Activated naive CD8-positive, alpha-beta T cell treated with anti-CD3 and anti-CD28 coated beads for 36 hours (primary cell): ENCODE results near the gene KRT3. TPM values are rescaled to one million over a fixed set of nuclear protein-coding genes. Genes with fewer than 3 reads are reported as not detected.
"Not testable (repeated sequence)": the region's sequence is repeated elsewhere in the genome, so short reads cannot be mapped to it uniquely, and the experiment has no call there.

Experiments
- DNase-seq: peaks from one replicate; pipeline ENCODE4 v3.0.0; 2021
- H3K27ac Mint-ChIP-seq: one replicate; pipeline ENCODE4 v1.8.0; 2022; ENCODE audit warnings: mild to moderate bottlenecking, moderate library complexity, mixed read lengths
- H3K27me3 Mint-ChIP-seq: one replicate; pipeline ENCODE4 v1.8.0; 2022; ENCODE audit warnings: mild to moderate bottlenecking, mixed read lengths
- H3K36me3 Mint-ChIP-seq: one replicate; pipeline ENCODE4 v1.8.0; 2021; ENCODE audit warnings: mild to moderate bottlenecking, mixed read lengths
- H3K4me1 Mint-ChIP-seq: one replicate; pipeline ENCODE4 v1.8.0; 2021; ENCODE audit warnings: mixed read lengths
- H3K4me3 Mint-ChIP-seq: one replicate; pipeline ENCODE4 v1.8.0; 2022; ENCODE audit warnings: mild to moderate bottlenecking, moderate library complexity, mixed read lengths
- H3K9me3 Mint-ChIP-seq: one replicate; pipeline ENCODE4 v1.8.0; 2022; ENCODE audit warnings: mixed read lengths
- total RNA-seq, 2 experiments: library from RNA; stranded (reverse); gene quantifications; one replicate each; pipeline ENCODE4 v1.2.3, GENCODE V29; 2021

The KRT3 gene
- total RNA-seq, 2 experiments from 2014 or later = not detected

- no peak overlapping the region for H3K27ac Mint-ChIP-seq
- no peak for DNase-seq
- peaks cover 1% of the 10 kb centered on the region for H3K9me3 Mint-ChIP-seq
- H3K36me3 Mint-ChIP-seq = no peaks in the 10 kb centered on the region
- no peaks in the 10 kb centered on the region for H3K27me3 Mint-ChIP-seq
- no peaks in the 10 kb centered on the region for H3K4me1 Mint-ChIP-seq
- no peak overlapping the region for H3K4me3 Mint-ChIP-seq
Measured at GRCh38 chr12:52772188-52772587, 23.7 kb downstream of the KRT3 start.

GRCh38 chr12:52771505-52771904 is 24.4 kb downstream of the KRT3 start:
- Mint-ChIP-seq H3K4me1 (no peaks in the 10 kb centered on the region), H3K4me3 (no peak overlapping the region), H3K36me3 (no peaks in the 10 kb centered on the region), H3K27ac (no peak overlapping the region), H3K27me3 (no peaks in the 10 kb centered on the region), H3K9me3 (peaks cover 1% of the 10 kb centered on the region)
- DNase-seq = no peak

GRCh38 chr12:52771088-52771487 is 24.8 kb downstream of the KRT3 start:
- no peak for DNase-seq
- Mint-ChIP-seq H3K4me3 (no peak overlapping the region), H3K27me3 (no peaks in the 10 kb centered on the region), H3K4me1 (no peaks in the 10 kb centered on the region), H3K27ac (no peak overlapping the region), H3K36me3 (no peaks in the 10 kb centered on the region), H3K9me3 (peaks cover 1% of the 10 kb centered on the region)

- no peak for DNase-seq
- Mint-ChIP-seq H3K27me3 (no peaks in the 10 kb centered on the region), H3K4me1 (no peaks in the 10 kb centered on the region), H3K4me3 (no peak overlapping the region), H3K36me3 (no peaks in the 10 kb centered on the region), H3K9me3 (peaks cover 1% of the 10 kb centered on the region), H3K27ac (no peak overlapping the region)
Measured at GRCh38 chr12:52769946-52770345, 26.0 kb downstream of the KRT3 start.

- H3K4me3 Mint-ChIP-seq = no peak overlapping the region
- H3K4me1 Mint-ChIP-seq = no peaks in the 10 kb centered on the region
Measured at GRCh38 chr12:52769354-52769753, 26.6 kb downstream of the KRT3 start.

GRCh38 chr12:52768479-52769200 is 27.3 kb downstream of the KRT3 start:
- no peak for DNase-seq
- Mint-ChIP-seq H3K4me3 (no peak overlapping the region), H3K4me1 (no peaks in the 10 kb centered on the region), H3K27ac (no peak overlapping the region), H3K27me3 (no peaks in the 10 kb centered on the region), H3K9me3 (peaks cover 1% of the 10 kb centered on the region), H3K36me3 (no peaks in the 10 kb centered on the region)

More at GRCh38 chr12:52769354-52769753, 26.6 kb downstream of the KRT3 start:
- no peak for DNase-seq
- no peaks in the 10 kb centered on the region for H3K27me3 Mint-ChIP-seq
- H3K27ac Mint-ChIP-seq = no peak overlapping the region
- H3K9me3 Mint-ChIP-seq = peaks cover 1% of the 10 kb centered on the region
- H3K36me3 Mint-ChIP-seq = no peaks in the 10 kb centered on the region

GRCh38 chr12:52767427-52767826 is 28.5 kb downstream of the KRT3 start:
- Mint-ChIP-seq H3K27ac (no peak overlapping the region), H3K4me3 (no peak overlapping the region), H3K36me3 (no peaks in the 10 kb centered on the region), H3K9me3 (peaks cover 1% of the 10 kb centered on the region), H3K27me3 (no peaks in the 10 kb centered on the region), H3K4me1 (no peaks in the 10 kb centered on the region)
- DNase-seq = no peak

- H3K4me1 Mint-ChIP-seq = no peaks in the 10 kb centered on the region
- no peak for DNase-seq
- H3K4me3 Mint-ChIP-seq = no peak overlapping the region
- no peaks in the 10 kb centered on the region for H3K27me3 Mint-ChIP-seq
- no peak overlapping the region for H3K27ac Mint-ChIP-seq
- no peaks in the 10 kb centered on the region for H3K36me3 Mint-ChIP-seq
- peaks cover 1% of the 10 kb centered on the region for H3K9me3 Mint-ChIP-seq
Measured at GRCh38 chr12:52767020-52767379, 28.9 kb downstream of the KRT3 start.

GRCh38 chr12:52766351-52767019 is 29.4 kb downstream of the KRT3 start:
- Mint-ChIP-seq H3K27ac (no peak overlapping the region), H3K36me3 (no peaks in the 10 kb centered on the region), H3K27me3 (no peaks in the 10 kb centered on the region), H3K4me1 (no peaks in the 10 kb centered on the region), H3K9me3 (peaks cover 3% of the 10 kb centered on the region), H3K4me3 (no peak overlapping the region)
- DNase-seq = no peak

- H3K27me3 Mint-ChIP-seq = no peaks in the 10 kb centered on the region
- H3K9me3 Mint-ChIP-seq = peaks cover 6% of the 10 kb centered on the region
- DNase-seq = no peak
- H3K4me1 Mint-ChIP-seq = no peaks in the 10 kb centered on the region
- no peaks in the 10 kb centered on the region for H3K36me3 Mint-ChIP-seq
- no peak overlapping the region for H3K27ac Mint-ChIP-seq
- H3K4me3 Mint-ChIP-seq = no peak overlapping the region
Measured at GRCh38 chr12:52765702-52766101, 30.2 kb downstream of the KRT3 start.

- DNase-seq = no peak
- H3K27ac Mint-ChIP-seq = no peak overlapping the region
- no peaks in the 10 kb centered on the region for H3K4me1 Mint-ChIP-seq
- H3K36me3 Mint-ChIP-seq = no peaks in the 10 kb centered on the region
- peaks cover 13% of the 10 kb centered on the region for H3K9me3 Mint-ChIP-seq
- H3K27me3 Mint-ChIP-seq = no peaks in the 10 kb centered on the region
- no peak overlapping the region for H3K4me3 Mint-ChIP-seq
Measured at GRCh38 chr12:52763991-52764390, 31.9 kb downstream of the KRT3 start.

GRCh38 chr12:52763036-52763659 is 32.8 kb downstream of the KRT3 start:
- H3K9me3 Mint-ChIP-seq = peaks cover 13% of the 10 kb centered on the region
- no peaks in the 10 kb centered on the region for H3K4me1 Mint-ChIP-seq
- H3K27me3 Mint-ChIP-seq = no peaks in the 10 kb centered on the region
- H3K4me3 Mint-ChIP-seq = no peak overlapping the region
- no peak overlapping the region for H3K27ac Mint-ChIP-seq
- no peaks in the 10 kb centered on the region for H3K36me3 Mint-ChIP-seq
- no peak for DNase-seq

GRCh38 chr12:52761802-52762201 is 34.1 kb downstream of the KRT3 start:
- Mint-ChIP-seq H3K4me3 (no peak overlapping the region), H3K36me3 (no peaks in the 10 kb centered on the region)

GRCh38 chr12:52761218-52761617 is 34.7 kb downstream of the KRT3 start:
- not testable (repeated sequence) for H3K36me3 Mint-ChIP-seq, DNase-seq, H3K4me1 Mint-ChIP-seq, H3K4me3 Mint-ChIP-seq, H3K27me3 Mint-ChIP-seq, H3K27ac Mint-ChIP-seq
- peaks cover 13% of the 10 kb centered on the region for H3K9me3 Mint-ChIP-seq

More at GRCh38 chr12:52761802-52762201, 34.1 kb downstream of the KRT3 start:
- DNase-seq = no peak
- Mint-ChIP-seq H3K27me3 (no peaks in the 10 kb centered on the region), H3K27ac (no peak overlapping the region), H3K4me1 (no peaks in the 10 kb centered on the region), H3K9me3 (peaks cover 13% of the 10 kb centered on the region)

- H3K36me3 Mint-ChIP-seq = no peaks in the 10 kb centered on the region
- no peaks in the 10 kb centered on the region for H3K27me3 Mint-ChIP-seq
- DNase-seq = no peak
- no peaks in the 10 kb centered on the region for H3K4me1 Mint-ChIP-seq
- no peak overlapping the region for H3K27ac Mint-ChIP-seq
- H3K4me3 Mint-ChIP-seq = no peak overlapping the region
- peaks cover 13% of the 10 kb centered on the region for H3K9me3 Mint-ChIP-seq
Measured at GRCh38 chr12:52760623-52761022, 35.3 kb downstream of the KRT3 start.
